ENCODE measurements around the gene SKI.
"Not testable (repeated sequence)": the region's sequence is repeated elsewhere in the genome, so short reads cannot be mapped to it uniquely, and the experiment has no call there.

SKI gene

GRCh38 chr1:2242814-2243725, 15.0 kb downstream of the SKI start:
- peaks cover 77% of the 10 kb centered on the region for H3K79me2 ChIP-seq (ENCODE audit: low read length)
- H3K27ac ChIP-seq (ENCODE audit: low read length) = no peak overlapping the region
- no peak overlapping the region for H3K4me2 ChIP-seq (ENCODE audit: low read length)
- no peak overlapping the region for H3K9ac ChIP-seq (ENCODE audit: low read length)
- no peak overlapping the region for H3K4me3 ChIP-seq (ENCODE audit: low read length)
- no peak overlapping the region for H2AFZ ChIP-seq (ENCODE audit: low read depth, low read length)
- H3K9me3 ChIP-seq (ENCODE audit: insufficient read depth, low read length) = no peaks in the 10 kb centered on the region
- H3K27me3 ChIP-seq (ENCODE audit: low read depth, low read length) = no peaks in the 10 kb centered on the region
- peaks cover 68% of the 10 kb centered on the region for H4K20me1 ChIP-seq (ENCODE audit: insufficient read depth, low read length)
- TF ChIP-seq CTCF (IDR thresholded peaks at IDR 0.05; ENCODE audit: low read depth, low read length) = no peak
- TF ChIP-seq EZH2phosphoT487 (IDR thresholded peaks at IDR 0.05; ENCODE audit: low read depth) = no peak
- H3K36me3 ChIP-seq (replicated peaks; ENCODE audit: low read depth, low read length) = no peaks in the 10 kb centered on the region
- peaks cover 5% of the 10 kb centered on the region; the same call in 1 of the 2 replicates for H3K4me1 ChIP-seq (ENCODE audit: low read length)

GRCh38 chr1:2247045-2247394, 18.9 kb downstream of the SKI start:
- not testable (repeated sequence) for H2AFZ ChIP-seq (ENCODE audit: low read depth, low read length); H3K27me3 ChIP-seq (ENCODE audit: low read depth, low read length); H3K9ac ChIP-seq (ENCODE audit: low read length); H3K9me3 ChIP-seq (ENCODE audit: insufficient read depth, low read length); H3K4me3 ChIP-seq (ENCODE audit: low read length); H3K4me2 ChIP-seq (ENCODE audit: low read length); H3K27ac ChIP-seq (ENCODE audit: low read length); H3K4me1 ChIP-seq (ENCODE audit: low read length); H3K36me3 ChIP-seq (replicated peaks; ENCODE audit: low read depth, low read length)
- Histone ChIP-seq H4K20me1 (ENCODE audit: insufficient read depth, low read length) (peaks cover 69% of the 10 kb centered on the region), H3K79me2 (ENCODE audit: low read length) (peaks cover 79% of the 10 kb centered on the region)

GRCh38 chr1:2247760-2248126, 19.6 kb downstream of the SKI start:
- no peak overlapping the region for H3K9ac ChIP-seq (ENCODE audit: low read length)
- H3K4me3 ChIP-seq (ENCODE audit: low read length) = no peak overlapping the region
- no peaks in the 10 kb centered on the region for H3K27me3 ChIP-seq (ENCODE audit: low read depth, low read length)
- peaks cover 5% of the 10 kb centered on the region; the same call in 1 of the 2 replicates for H3K4me1 ChIP-seq (ENCODE audit: low read length)
- no peak overlapping the region for H3K4me2 ChIP-seq (ENCODE audit: low read length)
- H3K79me2 ChIP-seq (ENCODE audit: low read length) = peaks cover 79% of the 10 kb centered on the region
- peaks cover 63% of the 10 kb centered on the region for H4K20me1 ChIP-seq (ENCODE audit: insufficient read depth, low read length)
- no peak overlapping the region for H3K27ac ChIP-seq (ENCODE audit: low read length)
- no peaks in the 10 kb centered on the region for H3K36me3 ChIP-seq (replicated peaks; ENCODE audit: low read depth, low read length)
- H2AFZ ChIP-seq (ENCODE audit: low read depth, low read length) = no peak overlapping the region
- H3K9me3 ChIP-seq (ENCODE audit: insufficient read depth, low read length) = no peaks in the 10 kb centered on the region
- no peak for TF ChIP-seq EZH2phosphoT487 (IDR thresholded peaks at IDR 0.05; ENCODE audit: low read depth)
- no peak for TF ChIP-seq CTCF (IDR thresholded peaks at IDR 0.05; ENCODE audit: low read depth, low read length)

GRCh38 chr1:2248127-2248826, 20.2 kb downstream of the SKI start:
- no peaks in the 10 kb centered on the region for H3K9me3 ChIP-seq (ENCODE audit: insufficient read depth, low read length)
- H3K79me2 ChIP-seq (ENCODE audit: low read length) = peaks cover 78% of the 10 kb centered on the region
- no peak overlapping the region for H3K27ac ChIP-seq (ENCODE audit: low read length)
- H3K36me3 ChIP-seq (replicated peaks; ENCODE audit: low read depth, low read length) = no peaks in the 10 kb centered on the region
- H4K20me1 ChIP-seq (ENCODE audit: insufficient read depth, low read length) = peaks cover 57% of the 10 kb centered on the region
- no peak overlapping the region for H3K9ac ChIP-seq (ENCODE audit: low read length)
- TF ChIP-seq EZH2phosphoT487 (IDR thresholded peaks at IDR 0.05; ENCODE audit: low read depth) = no peak
- no peak for TF ChIP-seq CTCF (IDR thresholded peaks at IDR 0.05; ENCODE audit: low read depth, low read length)
- no peaks in the 10 kb centered on the region for H3K27me3 ChIP-seq (ENCODE audit: low read depth, low read length)
- no peak overlapping the region for H2AFZ ChIP-seq (ENCODE audit: low read depth, low read length)
- H3K4me2 ChIP-seq (ENCODE audit: low read length) = no peak overlapping the region
- H3K4me1 ChIP-seq (ENCODE audit: low read length) = peaks cover 5% of the 10 kb centered on the region; the same call in 1 of the 2 replicates
- no peak overlapping the region for H3K4me3 ChIP-seq (ENCODE audit: low read length)

Measured in OCI-LY3 (cell line).